Stimulated activated CD4-positive, alpha-beta T cell treated with anti-CD3 and anti-CD28 coated beads, Interleukin-15, amount 100 ng/mL, for 1 hour (primary cell): ENCODE measurements around the gene AFF3.
"Not testable (repeated sequence)": the region's sequence is repeated elsewhere in the genome, so short reads cannot be mapped to it uniquely, and the experiment has no call there.

Source experiments
- DNase-seq, 2 donors: peaks; one replicate each; pipeline ENCODE4 v3.0.0-alpha.2; 2020; ENCODE audit warnings: low read depth in 1 of 2, low spot score in 1 of 2

Gene AFF3, protein sequence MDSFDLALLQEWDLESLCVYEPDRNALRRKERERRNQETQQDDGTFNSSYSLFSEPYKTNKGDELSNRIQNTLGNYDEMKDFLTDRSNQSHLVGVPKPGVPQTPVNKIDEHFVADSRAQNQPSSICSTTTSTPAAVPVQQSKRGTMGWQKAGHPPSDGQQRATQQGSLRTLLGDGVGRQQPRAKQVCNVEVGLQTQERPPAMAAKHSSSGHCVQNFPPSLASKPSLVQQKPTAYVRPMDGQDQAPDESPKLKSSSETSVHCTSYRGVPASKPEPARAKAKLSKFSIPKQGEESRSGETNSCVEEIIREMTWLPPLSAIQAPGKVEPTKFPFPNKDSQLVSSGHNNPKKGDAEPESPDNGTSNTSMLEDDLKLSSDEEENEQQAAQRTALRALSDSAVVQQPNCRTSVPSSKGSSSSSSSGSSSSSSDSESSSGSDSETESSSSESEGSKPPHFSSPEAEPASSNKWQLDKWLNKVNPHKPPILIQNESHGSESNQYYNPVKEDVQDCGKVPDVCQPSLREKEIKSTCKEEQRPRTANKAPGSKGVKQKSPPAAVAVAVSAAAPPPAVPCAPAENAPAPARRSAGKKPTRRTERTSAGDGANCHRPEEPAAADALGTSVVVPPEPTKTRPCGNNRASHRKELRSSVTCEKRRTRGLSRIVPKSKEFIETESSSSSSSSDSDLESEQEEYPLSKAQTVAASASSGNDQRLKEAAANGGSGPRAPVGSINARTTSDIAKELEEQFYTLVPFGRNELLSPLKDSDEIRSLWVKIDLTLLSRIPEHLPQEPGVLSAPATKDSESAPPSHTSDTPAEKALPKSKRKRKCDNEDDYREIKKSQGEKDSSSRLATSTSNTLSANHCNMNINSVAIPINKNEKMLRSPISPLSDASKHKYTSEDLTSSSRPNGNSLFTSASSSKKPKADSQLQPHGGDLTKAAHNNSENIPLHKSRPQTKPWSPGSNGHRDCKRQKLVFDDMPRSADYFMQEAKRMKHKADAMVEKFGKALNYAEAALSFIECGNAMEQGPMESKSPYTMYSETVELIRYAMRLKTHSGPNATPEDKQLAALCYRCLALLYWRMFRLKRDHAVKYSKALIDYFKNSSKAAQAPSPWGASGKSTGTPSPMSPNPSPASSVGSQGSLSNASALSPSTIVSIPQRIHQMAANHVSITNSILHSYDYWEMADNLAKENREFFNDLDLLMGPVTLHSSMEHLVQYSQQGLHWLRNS (N-terminal part only)

DNA sequence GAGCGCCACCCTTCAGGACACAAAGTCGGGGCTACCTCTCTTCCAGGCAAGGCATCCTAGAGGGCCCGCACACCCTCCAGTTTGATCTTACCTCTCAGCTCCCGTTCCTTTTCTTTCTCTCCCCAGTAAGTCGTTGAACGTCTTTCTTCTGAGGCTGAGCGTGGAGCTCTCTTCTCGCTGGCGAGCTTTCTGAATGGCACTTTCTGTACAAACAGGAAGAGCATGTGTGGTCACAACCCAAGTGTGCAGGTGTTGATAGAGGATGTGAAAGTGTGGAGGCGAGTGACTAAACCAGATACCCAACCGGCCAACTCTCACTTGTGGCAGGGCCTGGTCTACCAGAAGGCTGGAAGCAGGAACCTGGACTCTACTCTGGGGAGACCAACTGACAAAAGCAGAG lies at the start of gene AFF3:
AFF3 (minus strand) TSS at position 198 of the 400 bp plus-strand sequence. CDS start 38,136 bp downstream, outside the sequence.
- no peak for DNase-seq

DNA sequence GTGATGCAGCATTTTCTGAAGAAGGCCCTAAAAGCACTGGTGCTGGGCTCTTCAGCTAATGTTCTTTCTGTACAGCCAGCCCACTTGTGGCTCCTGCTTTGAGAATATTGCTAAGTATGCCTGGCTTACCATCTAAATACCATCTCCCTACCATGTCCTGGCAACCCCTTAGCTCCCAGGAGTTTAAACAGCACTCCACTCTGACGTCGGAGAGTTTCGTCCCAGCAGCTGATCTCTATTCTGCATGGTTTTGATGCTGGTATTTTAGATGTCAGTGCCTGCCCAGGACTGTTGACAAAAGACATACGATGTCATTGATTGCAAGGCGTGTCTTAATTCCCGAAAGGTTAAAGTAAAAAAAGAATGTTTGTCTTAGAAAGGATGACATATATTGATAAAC lies 47.0 kb upstream of the AFF3 start:
- DNase-seq = no peak

DNA sequence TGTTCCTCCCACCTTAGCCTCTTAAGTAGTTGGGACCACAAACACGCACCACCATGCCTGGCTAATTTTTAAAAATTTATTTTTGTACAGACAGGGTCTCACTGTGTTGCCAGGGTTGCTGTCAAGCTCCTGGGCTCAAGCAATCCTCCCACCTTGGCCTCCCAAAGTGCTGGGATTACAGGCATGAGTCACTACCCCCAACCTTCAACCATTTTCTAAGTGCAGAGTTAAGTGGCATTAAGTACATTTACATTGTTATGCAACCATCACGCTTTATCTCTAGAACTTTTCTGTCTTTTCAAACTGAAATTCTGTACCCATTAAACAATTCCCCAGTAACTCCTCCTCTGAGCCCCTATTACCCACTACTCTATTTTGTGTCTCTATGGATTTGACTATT lies 45.9 kb upstream of the AFF3 start:
- no peak for DNase-seq

DNA sequence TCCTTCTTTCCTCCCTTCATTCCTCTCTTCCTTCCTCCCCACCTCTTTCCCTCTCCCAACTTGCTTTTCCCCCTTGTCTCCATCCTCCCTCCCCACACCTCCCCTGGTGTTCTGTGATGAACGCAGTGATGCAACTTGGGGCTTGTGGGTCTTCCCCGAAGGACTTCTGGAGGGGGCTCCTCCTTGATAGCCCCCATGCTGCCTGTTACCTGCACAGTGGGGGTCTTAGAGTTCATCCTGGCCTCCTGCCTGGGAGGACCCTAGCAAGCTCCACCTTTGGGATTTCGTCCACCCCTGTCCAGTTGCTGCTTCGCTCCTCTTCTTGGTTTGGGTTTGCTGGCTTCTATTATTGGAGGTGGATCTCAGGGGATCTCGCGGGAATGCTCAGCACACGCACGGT lies 43.7 kb upstream of the AFF3 start:
- no peak for DNase-seq

DNA sequence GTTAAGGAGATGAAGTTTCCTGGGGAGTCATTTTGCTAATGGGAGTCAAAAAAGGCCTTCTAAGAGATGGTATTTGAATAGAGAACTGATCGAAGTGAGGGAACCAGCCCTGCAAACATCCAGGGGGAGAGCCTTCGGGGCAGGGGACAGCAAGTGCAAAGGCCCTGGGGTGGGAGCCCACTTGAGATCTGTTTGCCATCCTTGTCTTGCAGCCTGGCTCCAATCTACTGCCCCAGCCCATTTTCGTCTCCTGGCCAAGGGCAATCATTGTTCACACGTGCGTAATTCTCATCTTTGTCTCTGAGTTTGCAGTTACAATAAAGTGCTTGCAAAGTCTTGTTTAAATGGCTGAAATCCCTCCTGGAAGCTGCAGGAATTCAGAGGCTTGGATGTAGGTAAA lies 43.1 kb upstream of the AFF3 start:
- DNase-seq = no peak

DNA sequence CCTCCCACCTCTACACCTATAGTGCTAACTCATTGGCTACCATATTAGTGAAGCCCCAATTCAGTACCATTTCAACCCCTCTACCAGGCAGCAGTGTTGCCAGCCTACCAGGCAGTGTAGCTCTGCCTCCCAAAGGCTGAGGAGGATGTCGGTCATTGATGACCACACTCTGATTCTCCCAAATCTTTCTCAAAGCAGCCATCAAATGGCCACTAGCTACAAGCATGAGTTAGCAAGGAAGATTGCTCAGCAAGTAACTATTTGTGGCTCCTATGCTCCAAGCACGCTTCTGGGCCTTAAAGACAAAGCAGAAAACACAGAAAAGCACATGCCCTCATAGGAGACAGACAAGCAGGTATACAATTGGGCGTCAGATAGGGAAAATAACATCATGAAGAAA lies 42.7 kb upstream of the AFF3 start:
- DNase-seq = no peak

DNA sequence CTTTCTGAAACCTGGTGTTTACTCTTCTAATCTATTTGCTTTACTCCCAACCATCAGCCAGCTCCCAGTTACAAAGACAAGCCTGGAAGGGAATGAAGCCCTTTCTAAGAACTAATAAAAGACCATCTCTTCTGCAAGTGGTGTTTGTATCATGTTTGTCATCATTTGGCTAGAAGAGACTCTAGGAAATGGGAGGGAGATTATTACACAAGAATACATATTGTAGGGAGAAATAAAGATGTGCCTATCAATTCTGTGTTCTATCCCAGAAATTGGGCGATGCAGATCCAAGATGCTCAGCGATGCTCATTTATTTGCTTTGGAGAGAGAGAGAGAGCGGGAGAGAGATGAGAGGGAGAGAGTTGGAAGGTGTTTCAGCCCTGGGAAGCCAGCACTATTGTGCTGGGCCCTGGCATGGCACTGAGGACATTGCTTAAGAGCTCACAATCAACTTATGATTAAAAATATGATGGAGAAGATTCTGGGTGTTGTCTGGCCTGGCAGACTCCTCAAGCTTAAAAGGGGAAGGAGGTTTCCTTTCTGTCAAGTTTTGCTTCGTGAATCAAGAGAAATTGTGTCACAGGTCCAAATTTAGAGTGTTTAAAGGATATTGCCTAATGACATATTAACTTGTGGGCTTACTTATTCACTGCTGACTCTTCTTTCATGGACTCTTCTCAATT lies 41.8 kb upstream of the AFF3 start:
- no peak for DNase-seq

DNA sequence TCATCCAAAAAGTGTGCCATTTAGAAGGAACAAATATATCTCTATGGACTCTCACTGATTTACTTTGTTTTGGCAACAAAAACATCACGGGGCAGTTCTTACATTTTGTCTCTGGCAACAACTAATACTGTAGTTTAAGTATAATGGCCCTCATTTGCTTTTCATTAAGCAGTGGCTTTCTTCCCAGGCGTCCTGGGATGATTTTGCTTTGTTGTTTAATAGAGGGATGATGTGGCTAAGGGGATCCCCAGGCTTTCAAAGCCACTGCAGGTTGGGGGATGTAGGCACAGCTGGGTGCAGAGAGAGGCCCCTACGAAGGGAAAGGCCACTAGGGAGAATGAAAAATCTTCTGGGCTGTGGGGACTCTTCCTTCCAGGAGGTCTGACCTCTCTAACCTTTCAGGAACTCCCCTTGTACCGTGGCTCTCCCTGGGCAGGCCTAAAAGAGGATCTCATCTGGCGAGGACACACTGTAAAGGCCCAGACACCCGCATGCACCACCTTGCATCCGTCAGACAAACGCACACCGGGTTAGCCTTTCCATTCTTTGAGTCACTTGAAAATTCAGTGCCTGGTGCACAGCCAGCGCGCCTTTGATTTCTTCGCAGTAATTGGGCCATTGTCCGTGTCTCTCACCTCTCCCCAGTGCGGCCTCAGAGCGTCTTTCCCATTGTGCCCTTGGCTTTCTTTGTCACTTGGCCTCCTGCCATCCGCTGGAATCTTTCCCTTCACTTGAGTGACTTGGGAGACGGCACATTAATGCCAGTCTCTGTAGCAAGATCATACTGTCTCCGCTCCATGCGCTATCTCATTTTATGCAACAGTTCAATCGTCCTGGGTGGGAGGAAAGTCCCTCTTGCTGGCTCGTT lies 40.3 kb upstream of the AFF3 start:
- no peak for DNase-seq

DNA sequence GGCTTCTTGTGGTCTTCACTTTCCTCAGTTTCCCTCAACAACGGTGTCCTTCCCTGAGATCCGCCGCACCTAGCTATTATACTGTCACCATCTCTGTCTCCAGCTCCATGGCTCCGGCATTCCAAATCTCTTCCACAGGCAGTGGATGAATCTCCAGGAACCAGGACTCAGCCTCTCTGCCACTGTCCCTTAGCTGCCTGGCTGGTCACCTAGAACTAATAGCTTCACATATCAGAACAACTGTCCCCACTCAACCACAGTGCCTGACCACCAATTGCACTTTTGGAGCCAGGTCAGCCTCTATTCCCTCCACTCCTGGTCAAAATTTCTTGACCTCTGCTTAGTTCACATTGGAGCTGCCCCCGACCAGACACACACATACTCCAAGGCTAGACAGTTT lies 38.1 kb upstream of the AFF3 start:
- no peak for DNase-seq

DNA sequence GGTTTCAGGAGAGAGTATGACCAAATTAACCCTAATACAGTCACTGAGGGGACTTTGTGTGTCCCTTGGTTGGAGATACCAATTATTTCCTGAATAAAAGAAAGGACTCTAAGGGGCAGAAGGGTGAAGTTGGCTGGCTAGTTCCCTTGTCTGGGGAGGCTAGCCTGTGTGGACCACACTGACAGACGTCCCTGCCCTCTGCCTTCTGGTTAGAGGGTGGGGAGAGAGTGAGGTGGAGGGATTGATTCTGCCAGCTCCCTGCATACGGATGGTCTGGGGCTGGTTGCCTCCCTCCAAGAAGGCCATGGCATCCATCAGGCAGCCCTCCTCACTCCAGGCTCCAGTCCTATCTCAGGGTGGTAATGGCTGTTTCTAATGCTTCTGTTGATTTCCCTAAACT lies 37.4 kb upstream of the AFF3 start:
- DNase-seq = no peak

DNA sequence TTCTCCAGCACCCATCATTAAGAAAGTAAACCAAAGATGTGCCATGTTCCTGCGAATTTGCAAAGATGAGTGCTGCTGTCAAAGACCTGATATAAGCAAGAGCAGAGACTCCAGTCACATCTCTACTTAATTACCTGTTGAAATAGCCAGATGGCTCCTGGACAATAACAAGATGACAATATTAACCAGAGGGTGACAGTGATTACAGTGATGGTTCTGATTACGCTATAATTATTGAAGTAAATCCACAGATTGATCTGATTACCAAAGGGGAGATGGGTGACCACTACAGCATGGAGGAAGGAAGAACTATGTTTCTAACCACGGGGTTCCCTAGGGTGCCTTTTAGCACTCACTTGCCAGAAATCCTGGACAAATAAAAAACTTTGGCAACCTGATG lies 36.5 kb upstream of the AFF3 start:
- no peak for DNase-seq

DNA sequence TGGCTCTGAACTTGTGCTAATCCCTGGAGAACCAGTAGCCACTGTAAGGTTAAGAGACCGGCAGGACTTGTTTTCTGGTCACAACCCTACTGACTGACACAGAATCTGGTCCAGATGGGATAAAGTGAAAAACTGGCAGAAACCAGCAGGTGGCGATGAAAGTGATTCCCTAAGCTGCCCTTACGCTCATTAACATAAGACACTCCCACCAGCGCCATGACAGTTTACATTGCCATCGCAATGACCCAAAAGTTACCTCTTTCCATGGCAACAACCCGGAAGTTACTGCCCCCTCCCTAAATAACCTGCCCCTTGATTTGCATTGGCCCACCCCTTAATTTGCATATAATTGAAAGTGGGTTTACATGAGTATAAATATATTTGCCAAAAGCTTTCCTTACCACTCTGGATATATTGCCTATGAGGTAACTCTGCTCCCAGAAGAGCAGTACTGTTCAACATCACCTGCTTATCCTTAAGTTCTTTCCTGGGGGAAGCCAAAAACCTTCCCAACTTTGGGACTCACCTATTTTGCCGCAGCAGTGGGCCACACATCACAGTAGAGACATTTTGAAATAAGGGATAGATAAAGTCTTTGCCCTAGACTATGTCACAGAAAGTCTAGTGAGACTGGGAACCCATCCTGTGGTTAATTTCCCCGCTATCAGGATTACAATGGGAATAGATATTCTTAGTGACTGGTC lies 35.8 kb upstream of the AFF3 start:
- DNase-seq = no peak

DNA sequence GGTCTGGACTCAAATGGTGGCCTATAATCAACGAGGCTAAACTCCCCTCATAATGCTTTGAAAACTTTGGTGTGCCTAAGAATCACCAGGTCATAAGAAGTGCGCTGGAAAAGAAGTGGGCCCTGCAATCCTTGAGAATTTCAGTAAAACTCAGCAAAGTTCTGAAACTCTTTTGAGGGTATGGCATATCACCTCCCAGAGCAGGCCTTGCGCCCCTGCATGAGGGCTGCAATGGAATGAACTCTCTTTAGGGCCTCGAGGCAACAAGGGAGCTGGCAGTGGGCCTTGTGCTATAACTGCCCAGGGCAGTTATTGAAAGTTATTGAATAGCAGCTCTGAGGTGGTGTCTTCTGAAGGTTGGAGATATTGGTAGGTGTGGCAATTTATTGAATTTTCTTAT lies 34.5 kb upstream of the AFF3 start:
- no peak for DNase-seq

DNA sequence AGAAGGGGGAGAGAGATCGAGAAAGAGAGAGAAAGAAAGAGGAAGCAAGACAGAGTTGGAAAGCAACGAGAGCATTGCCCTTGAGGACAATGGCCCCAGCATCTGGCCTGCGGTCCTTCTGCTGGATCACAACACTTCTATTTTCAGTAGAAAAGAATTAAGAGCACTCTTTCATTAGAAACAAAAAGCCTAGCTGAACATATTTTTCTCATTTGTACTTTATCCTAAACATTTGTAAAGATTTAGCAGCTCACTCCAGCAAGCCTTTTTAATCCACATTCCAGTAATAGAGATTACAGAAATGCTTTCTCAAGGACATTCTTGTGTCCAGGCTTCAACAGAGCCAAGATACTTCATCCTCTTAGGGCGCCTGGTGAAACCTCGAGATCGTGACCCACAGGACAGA lies 31.6 kb upstream of the AFF3 start:
- no peak for DNase-seq

DNA sequence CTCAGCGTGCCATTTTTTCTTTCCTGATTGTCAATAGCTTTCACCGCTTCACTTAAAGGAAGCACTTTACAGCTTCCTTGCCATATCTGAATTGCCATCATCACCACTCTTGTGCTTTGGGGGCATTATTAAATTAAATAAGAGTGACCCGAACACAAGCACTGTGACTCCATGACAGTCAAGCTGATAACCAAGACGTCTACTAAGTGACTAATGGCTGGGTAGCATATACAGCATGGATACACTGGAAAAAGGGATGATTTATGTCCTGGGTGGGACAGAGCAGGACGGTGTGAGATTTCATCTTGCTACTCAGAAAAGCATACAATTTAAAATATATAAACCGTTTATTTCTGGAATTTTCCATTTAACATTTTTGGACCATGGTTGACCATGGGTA lies 24.3 kb upstream of the AFF3 start:
- no peak for DNase-seq

DNA sequence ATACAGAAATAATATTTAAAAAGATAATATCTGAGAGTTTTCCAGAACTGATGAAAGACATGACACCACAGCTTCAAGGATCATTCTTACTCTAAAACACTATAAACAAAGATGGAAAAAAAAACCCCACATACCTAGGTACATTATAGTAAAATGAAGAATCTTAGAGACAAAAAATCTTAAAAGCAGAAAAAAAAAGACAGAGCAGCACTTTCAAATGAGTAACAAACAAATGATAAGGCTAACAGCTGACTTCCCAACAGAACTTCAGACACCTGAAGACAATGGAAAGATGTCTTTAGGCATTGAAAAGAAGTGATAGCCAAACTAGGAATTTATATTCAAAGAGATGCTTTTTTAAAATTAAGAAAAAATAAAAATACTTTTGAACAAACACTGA lies 21.2 kb upstream of the AFF3 start:
- DNase-seq = no peak

DNA sequence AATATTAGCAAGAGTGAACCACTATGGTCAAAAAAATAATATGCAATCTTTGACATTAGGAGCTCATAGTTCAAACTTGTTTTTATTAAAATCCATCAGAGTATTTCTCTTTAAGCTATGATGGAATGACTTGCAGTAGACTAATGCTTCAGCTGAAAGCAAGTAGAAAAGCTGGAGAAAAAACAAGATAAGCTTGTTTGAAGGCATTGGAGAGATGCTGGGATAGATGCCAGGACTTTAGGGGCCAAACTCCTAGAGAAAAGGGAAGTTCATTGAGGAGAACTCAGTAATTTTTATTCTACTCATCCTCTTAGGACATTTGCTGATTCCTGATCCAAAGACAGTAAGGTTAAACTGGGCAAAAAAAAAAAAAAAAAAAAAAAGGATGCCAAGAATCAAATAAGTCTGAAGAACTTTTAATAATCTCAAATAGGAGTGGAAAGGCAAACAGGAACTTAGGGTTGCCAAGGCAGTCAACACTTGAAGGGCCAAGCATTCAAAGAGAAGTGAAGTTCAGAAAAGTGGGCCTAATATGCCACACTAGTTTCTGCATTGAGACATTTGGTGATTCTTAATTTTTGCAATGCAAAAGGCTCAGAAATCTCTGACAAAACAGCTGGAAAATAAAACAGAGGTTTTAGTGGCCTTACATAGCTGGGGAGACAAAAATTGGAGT lies 19.7 kb upstream of the AFF3 start:
- DNase-seq = no peak

DNA sequence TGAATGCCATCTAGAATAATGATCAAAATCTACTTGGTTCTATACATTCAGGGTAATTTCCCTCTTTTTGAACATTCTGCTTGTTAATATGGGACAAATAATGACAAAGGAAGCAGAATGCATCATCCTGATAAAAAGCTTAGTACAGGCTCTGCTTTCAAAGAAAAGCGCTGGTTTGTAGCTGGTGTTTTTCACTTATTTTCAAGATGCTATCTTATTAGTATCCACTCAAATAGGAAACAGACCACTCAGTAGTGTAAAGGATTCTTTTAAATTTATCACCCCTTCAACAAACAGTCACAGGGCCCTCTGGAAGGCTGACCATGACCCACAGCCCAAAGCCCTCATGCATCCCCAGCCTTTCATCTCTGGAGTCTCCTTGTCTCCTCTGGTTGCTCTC lies 18.0 kb upstream of the AFF3 start:
- no peak for DNase-seq

DNA sequence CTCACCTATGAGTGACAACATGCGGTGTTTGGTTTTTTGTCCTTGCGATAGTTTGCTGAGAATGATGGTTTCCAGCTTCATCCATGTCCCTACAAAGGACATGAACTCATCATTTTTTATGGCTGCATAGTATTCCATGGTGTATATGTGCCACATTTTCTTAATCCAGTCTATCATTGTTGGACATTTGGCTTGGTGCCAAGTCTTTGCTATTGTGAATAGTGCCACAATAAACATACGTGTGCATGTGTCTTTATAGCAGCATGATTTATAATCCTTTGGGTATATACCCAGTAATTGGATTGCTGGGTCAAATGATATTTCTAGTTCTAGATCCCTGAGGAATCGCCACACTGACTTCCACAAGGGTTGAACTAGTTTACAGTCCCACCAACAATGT lies 9.4 kb upstream of the AFF3 start:
- not testable (repeated sequence) for DNase-seq
